H7 (cell line): Measurements from ENCODE around the gene AOAH. TPM values are rescaled to one million over a fixed set of nuclear protein-coding genes. Genes with fewer than 3 reads are reported as not detected.
"Not testable (repeated sequence)": the region's sequence is repeated elsewhere in the genome, so short reads cannot be mapped to it uniquely, and the experiment has no call there.

Experiments used
- DNase-seq: peaks from one replicate; pipeline ENCODE4 v3.0.0; 2012
- H3K27me3 ChIP-seq: 2 replicates; pipeline ENCODE4 v1.6.0; 2011; ENCODE audit warnings: mild to moderate bottlenecking, low read length; ENCODE audit not compliant: control insufficient read depth, insufficient read depth
- H3K36me3 ChIP-seq: replicated peaks from 2 replicates; pipeline ENCODE4 v1.5.1; 2011; ENCODE audit warnings: low read length; ENCODE audit not compliant: control insufficient read depth, insufficient read depth
- H3K4me3 ChIP-seq: 2 replicates; pipeline ENCODE4 v1.5.1; 2011; ENCODE audit warnings: low read depth, mild to moderate bottlenecking, control low read depth, low read length, moderate library complexity; ENCODE audit not compliant: insufficient read depth
- total RNA-seq: library from RNA; depleted of rRNA; stranded (reverse); fragments of >200 nt; shearing (Covaris generic); gene quantifications from 2 replicates; pipeline ENCODE4 v1.2.3, GENCODE V29; 2014

Gene AOAH
- total RNA-seq, 1 experiment from 2014 or later, result 0.21 TPM

GRCh38 chr7:36488672-36489071 lies 235.6 kb downstream of the AOAH start:
- not testable (repeated sequence) for H3K4me3 ChIP-seq, H3K36me3 ChIP-seq, H3K27me3 ChIP-seq, DNase-seq

- Histone ChIP-seq H3K27me3 (no peaks in the 10 kb centered on the region), H3K4me3 (no peak overlapping the region), H3K36me3 (no peaks in the 10 kb centered on the region)
- peak; percentile 30 for DNase-seq
Observed at GRCh38 chr7:36487756-36488336, 236.4 kb downstream of the AOAH start.

GRCh38 chr7:36486336-36486735 lies 238.0 kb downstream of the AOAH start:
- Histone ChIP-seq H3K36me3 (no peaks in the 10 kb centered on the region), H3K27me3 (no peaks in the 10 kb centered on the region)
- no peak for DNase-seq

GRCh38 chr7:36484265-36484664 lies 240.0 kb downstream of the AOAH start:
- no peak overlapping the region for H3K4me3 ChIP-seq
- H3K27me3 ChIP-seq, result no peaks in the 10 kb centered on the region
- H3K36me3 ChIP-seq, result no peaks in the 10 kb centered on the region
- DNase-seq, result no peak

More at GRCh38 chr7:36486336-36486735, 238.0 kb downstream of the AOAH start:
- H3K4me3 ChIP-seq, result no peak overlapping the region

- DNase-seq, H3K27me3 ChIP-seq, H3K4me3 ChIP-seq, H3K36me3 ChIP-seq: not testable (repeated sequence)
Observed at GRCh38 chr7:36483853-36484252, 240.4 kb downstream of the AOAH start.

- Histone ChIP-seq H3K27me3 (no peaks in the 10 kb centered on the region), H3K4me3 (no peak overlapping the region), H3K36me3 (no peaks in the 10 kb centered on the region)
- no peak for DNase-seq
Observed at GRCh38 chr7:36478745-36479144, 245.5 kb downstream of the AOAH start.

GRCh38 chr7:36475381-36475780 lies 248.9 kb downstream of the AOAH start:
- no peak for DNase-seq

GRCh38 chr7:36475011-36475342 lies 249.3 kb downstream of the AOAH start:
- H3K27me3 ChIP-seq, result no peaks in the 10 kb centered on the region
- no peaks in the 10 kb centered on the region for H3K36me3 ChIP-seq
- H3K4me3 ChIP-seq, result no peak overlapping the region
- DNase-seq, result no peak

More at GRCh38 chr7:36475381-36475780, 248.9 kb downstream of the AOAH start:
- H3K4me3 ChIP-seq, result no peak overlapping the region
- no peaks in the 10 kb centered on the region for H3K36me3 ChIP-seq
- no peaks in the 10 kb centered on the region for H3K27me3 ChIP-seq

GRCh38 chr7:36474283-36475010 lies 249.8 kb downstream of the AOAH start:
- Histone ChIP-seq H3K36me3 (no peaks in the 10 kb centered on the region), H3K4me3 (no peak overlapping the region), H3K27me3 (no peaks in the 10 kb centered on the region)
- DNase-seq, result no peak

- Histone ChIP-seq H3K4me3 (no peak overlapping the region), H3K36me3 (no peaks in the 10 kb centered on the region), H3K27me3 (no peaks in the 10 kb centered on the region)
- DNase-seq, result peak; percentile 24
Observed at GRCh38 chr7:36473454-36474282, 250.6 kb downstream of the AOAH start.

GRCh38 chr7:36472141-36472729 lies 252.1 kb downstream of the AOAH start:
- no peaks in the 10 kb centered on the region for H3K27me3 ChIP-seq
- no peak for DNase-seq
- H3K36me3 ChIP-seq, result no peaks in the 10 kb centered on the region
- no peak overlapping the region for H3K4me3 ChIP-seq

- H3K4me3 ChIP-seq, result no peak overlapping the region
- H3K27me3 ChIP-seq, result no peaks in the 10 kb centered on the region
- DNase-seq, result no peak
- H3K36me3 ChIP-seq, result no peaks in the 10 kb centered on the region
Observed at GRCh38 chr7:36469236-36469635, 255.1 kb downstream of the AOAH start.

GRCh38 chr7:36468370-36469101 lies 255.8 kb downstream of the AOAH start:
- Histone ChIP-seq H3K27me3 (no peaks in the 10 kb centered on the region), H3K36me3 (no peaks in the 10 kb centered on the region), H3K4me3 (no peak overlapping the region)
- no peak for DNase-seq

GRCh38 chr7:36466001-36466400 lies 258.3 kb downstream of the AOAH start:
- not testable (repeated sequence) for H3K27me3 ChIP-seq, H3K4me3 ChIP-seq, DNase-seq, H3K36me3 ChIP-seq
